Esophagus muscularis mucosa (tissue), 4 donors: ENCODE measurements around the gene SSBP2. TPM values are rescaled to one million over a fixed set of nuclear protein-coding genes. Genes with fewer than 3 reads are reported as not detected.

Experiments
- DNase-seq: peaks from one replicate; pipeline ENCODE4 v3.0.0-alpha.2; 2017; ENCODE audit errors: extremely low spot score
- H3K27ac ChIP-seq, 4 donors: fragments of 200-600 bp; sonication (generic); replicated peaks in 1 of 4; 1 replicate in 3 of 4; 2 replicates in 1 of 4; pipeline ENCODE4 v1.5.1; 2016 to 2019; ENCODE audit warnings: mild to moderate bottlenecking in 1 of 4
- H3K27me3 ChIP-seq, 4 donors: fragments of 200-600 bp; sonication (generic); one replicate each; pipeline versions ENCODE4 v1.5.1 to v1.6.0; 2016 to 2019
- H3K36me3 ChIP-seq, 4 donors: fragments of 200-600 bp; sonication (generic); one replicate each; pipeline ENCODE4 v1.5.1; 2016 to 2019
- H3K4me1 ChIP-seq, 4 donors: fragments of 200-600 bp; sonication (generic); one replicate each; pipeline ENCODE4 v1.5.1; 2016 to 2019
- H3K4me3 ChIP-seq, 4 donors: fragments of 200-600 bp; sonication (generic); 1 replicate in 2 of 4; 2 replicates in 2 of 4; pipeline ENCODE4 v1.5.1; 2016 to 2019; ENCODE audit warnings: mild to moderate bottlenecking in 4 of 4, moderate library complexity in 1 of 4
- H3K9me3 ChIP-seq, 4 donors: fragments of 200-600 bp; sonication (generic); 1 replicate in 3 of 4; 2 replicates in 1 of 4; pipeline ENCODE4 v1.5.1; 2016 to 2019
- EP300 ChIP-seq: sonication (generic); formaldehyde crosslinking; IDR thresholded peaks from one replicate; pipeline ENCODE4 v1.6.1; 2017; ENCODE audit warnings: antibody characterized with exemption
- POLR2A ChIP-seq: fragments of 450-650 bp; IDR thresholded peaks from one replicate; pipeline ENCODE4 v1.6.1; 2017; ENCODE audit warnings: antibody characterized with exemption, moderate library complexity, mild to moderate bottlenecking, low read depth
- POLR2AphosphoS5 ChIP-seq, 2 donors: sonication (generic); formaldehyde crosslinking; IDR thresholded peaks; one replicate each; pipeline ENCODE4 v1.6.1; 2017; ENCODE audit warnings: antibody characterized with exemption in 2 of 2
- WGBS: methylation state at CpG from one replicate; pipeline ENCODE4 v1.1.5; 2018; 5-methylcytosine and 5-hydroxymethylcytosine counted together
- intact Hi-C: fragments of 100-400 bp; cut with DNase I; formaldehyde crosslinking; loops from one replicate; pipeline ENCODE4 v1.15.1; 2023
- total RNA-seq, 4 donors: library from RNA; depleted of rRNA; stranded (reverse); fragments of >200 nt; gene quantifications; one replicate each; pipeline versions ENCODE4 v1.1.0 to v1.2.1, GENCODE V29; 2016
- TF ChIP-seq, protein P1 (sequence below), 3 experiments: fragments of 200-600 bp in 2 of 3; fragments of 450-650 bp in 1 of 3; sonication (generic) in 2 of 3; IDR thresholded peaks; one replicate each; pipeline ENCODE4 v1.5.1; 2017 to 2019; ENCODE audit warnings: antibody characterized with exemption in 3 of 3, mild to moderate bottlenecking in 2 of 3, moderate library complexity in 1 of 3

The SSBP2 gene
- total RNA-seq, 4 donors from 2014 or later = 62.9 to 97.2 (median 74.2) TPM

DNA sequence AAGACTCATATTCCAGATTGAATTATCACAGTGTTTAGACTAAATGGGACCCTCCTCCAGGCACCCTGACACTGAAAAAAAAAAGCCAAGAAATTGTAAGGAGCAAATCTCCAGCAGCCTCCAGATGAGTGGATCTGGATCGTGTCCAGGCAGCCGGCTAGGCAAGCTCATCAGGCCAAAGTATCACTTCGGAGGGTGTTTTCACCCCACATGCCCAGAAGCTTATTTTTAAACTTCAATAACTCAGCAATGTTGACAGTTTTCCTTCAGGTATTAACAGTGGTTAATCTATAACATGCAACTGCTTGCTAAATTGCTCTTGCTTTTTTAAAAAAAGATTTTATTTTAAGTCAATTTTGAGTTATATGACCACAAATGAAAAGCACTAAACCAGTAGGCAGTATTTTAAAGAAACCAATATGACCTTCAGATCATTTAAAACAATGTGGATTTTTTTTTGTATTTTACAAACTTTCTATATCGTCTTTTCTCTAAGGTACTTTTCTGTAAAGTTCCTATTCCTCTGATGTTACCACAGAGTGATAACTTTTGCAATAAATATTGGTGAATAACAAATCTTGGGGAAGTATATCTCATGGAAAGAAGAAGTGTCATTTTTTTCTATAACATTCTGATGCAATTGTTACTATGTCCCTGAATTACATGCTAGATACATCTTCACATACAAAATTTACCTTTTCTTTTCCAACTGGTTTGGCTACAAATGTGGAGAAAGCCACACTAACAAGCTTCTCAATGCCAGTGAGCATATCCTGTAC is 387.6 kb downstream of the SSBP2 start:
- H3K36me3 ChIP-seq = no peaks in the 10 kb centered on the region
- no peak overlapping the region for H3K4me3 ChIP-seq
- no peak overlapping the region for H3K27ac ChIP-seq
- no peak for DNase-seq
- H3K4me1 ChIP-seq = no peaks in the 10 kb centered on the region
- intact Hi-C loops = no loop called here
- no peaks in the 10 kb centered on the region for H3K27me3 ChIP-seq
- WGBS = 68% methylated on average over 4 of the region's 4 CpGs
- no peaks in the 10 kb centered on the region for H3K9me3 ChIP-seq
- TF ChIP-seq POLR2AphosphoS5 (IDR thresholded peaks at IDR 0.05) = no peak
- TF ChIP-seq, protein P1, sequence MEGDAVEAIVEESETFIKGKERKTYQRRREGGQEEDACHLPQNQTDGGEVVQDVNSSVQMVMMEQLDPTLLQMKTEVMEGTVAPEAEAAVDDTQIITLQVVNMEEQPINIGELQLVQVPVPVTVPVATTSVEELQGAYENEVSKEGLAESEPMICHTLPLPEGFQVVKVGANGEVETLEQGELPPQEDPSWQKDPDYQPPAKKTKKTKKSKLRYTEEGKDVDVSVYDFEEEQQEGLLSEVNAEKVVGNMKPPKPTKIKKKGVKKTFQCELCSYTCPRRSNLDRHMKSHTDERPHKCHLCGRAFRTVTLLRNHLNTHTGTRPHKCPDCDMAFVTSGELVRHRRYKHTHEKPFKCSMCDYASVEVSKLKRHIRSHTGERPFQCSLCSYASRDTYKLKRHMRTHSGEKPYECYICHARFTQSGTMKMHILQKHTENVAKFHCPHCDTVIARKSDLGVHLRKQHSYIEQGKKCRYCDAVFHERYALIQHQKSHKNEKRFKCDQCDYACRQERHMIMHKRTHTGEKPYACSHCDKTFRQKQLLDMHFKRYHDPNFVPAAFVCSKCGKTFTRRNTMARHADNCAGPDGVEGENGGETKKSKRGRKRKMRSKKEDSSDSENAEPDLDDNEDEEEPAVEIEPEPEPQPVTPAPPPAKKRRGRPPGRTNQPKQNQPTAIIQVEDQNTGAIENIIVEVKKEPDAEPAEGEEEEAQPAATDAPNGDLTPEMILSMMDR (IDR thresholded peaks at IDR 0.05) = no peak
- TF ChIP-seq EP300 = no peak
- no peak for TF ChIP-seq POLR2A

Other genes starting within 250 kb of the SSBP2 start
- 1 to 10 TPM; 5.2 to 9.1 (median 7.3) TPM for gene ATG10, start 220.9 kb upstream of the SSBP2 start, total RNA-seq